LNCAP (cell line): ENCODE results near the gene HBA2.

ENCODE experiments used
- TF ChIP-seq, protein P1 (sequence below): fragments of 450-650 bp; IDR thresholded peaks from 2 replicates; pipeline ENCODE4 v1.5.1; 2017; ENCODE audit warnings: mild to moderate bottlenecking

Gene HBA2

DNA sequence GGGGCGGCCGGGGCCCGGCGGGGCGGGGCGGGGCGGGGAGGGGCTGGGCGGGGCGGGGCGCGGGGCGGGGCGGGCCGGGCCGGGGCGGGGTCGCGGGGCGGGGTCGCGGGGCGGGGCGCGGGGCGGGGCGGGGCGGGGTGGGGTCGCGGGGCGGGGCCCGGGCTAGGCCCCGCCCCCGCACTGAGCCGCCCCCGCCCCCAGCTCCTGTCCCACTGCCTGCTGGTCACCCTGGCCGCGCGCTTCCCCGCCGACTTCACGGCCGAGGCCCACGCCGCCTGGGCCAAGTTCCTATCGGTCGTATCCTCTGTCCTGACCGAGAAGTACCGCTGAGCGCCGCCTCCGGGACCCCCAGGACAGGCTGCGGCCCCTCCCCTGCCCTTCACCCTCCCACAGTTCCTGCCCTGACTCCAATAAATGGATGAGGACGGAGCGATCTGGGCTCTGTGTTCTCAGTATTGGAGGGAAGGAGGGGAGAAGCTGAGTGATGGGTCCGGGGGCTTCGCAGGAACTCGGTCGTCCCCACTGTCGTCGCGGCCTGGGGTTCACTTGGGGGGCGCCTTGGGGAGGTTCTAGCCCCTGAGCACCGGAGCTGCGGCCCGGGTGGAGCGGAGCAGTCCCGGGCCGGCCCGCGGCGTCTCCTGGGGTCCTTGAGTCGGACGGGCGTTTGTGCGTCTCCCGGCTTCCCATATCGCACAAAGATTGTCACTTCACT lies 7.7 kb upstream of the HBA2 start:
- TF ChIP-seq, protein P1, sequence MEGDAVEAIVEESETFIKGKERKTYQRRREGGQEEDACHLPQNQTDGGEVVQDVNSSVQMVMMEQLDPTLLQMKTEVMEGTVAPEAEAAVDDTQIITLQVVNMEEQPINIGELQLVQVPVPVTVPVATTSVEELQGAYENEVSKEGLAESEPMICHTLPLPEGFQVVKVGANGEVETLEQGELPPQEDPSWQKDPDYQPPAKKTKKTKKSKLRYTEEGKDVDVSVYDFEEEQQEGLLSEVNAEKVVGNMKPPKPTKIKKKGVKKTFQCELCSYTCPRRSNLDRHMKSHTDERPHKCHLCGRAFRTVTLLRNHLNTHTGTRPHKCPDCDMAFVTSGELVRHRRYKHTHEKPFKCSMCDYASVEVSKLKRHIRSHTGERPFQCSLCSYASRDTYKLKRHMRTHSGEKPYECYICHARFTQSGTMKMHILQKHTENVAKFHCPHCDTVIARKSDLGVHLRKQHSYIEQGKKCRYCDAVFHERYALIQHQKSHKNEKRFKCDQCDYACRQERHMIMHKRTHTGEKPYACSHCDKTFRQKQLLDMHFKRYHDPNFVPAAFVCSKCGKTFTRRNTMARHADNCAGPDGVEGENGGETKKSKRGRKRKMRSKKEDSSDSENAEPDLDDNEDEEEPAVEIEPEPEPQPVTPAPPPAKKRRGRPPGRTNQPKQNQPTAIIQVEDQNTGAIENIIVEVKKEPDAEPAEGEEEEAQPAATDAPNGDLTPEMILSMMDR: no peak

DNA sequence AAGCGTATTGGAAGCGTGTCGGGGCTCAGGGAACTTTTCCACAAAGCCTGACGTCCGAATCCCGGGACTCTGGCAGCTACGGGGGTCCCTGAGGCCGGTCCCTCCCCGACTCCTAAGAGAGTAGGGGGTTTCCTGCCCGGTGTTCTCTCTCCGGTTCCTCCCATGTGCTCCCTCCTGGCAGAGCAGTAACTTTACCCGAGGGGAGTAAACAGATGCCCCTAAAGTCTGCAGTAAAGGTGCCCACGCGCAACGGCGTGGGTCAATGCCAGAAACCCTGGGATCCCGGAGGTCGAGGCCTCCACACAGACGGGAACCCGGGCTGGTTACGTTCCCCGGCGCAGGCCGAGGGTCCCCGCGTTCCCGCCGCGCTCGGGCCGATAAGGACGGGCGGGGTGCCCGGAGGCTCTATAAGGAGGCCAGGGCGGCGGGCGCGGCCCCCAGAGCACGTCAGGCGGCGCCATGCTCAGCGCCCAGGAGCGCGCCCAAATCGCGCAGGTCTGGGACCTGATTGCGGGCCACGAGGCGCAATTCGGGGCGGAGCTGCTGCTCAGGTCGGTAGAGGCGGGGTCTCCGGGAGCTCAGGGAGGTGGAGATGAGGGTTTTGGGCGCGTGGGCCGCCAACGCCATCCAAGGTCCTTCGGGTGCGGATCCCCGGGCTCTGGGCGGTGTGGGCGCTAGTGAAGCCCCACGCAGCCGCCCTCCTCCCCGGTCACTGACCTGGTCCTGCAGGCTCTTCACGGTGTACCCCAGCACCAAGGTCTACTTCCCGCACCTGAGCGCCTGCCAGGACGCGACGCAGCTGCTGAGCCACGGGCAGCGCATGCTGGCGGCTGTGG lies 6.9 kb upstream of the HBA2 start, which contains the start of gene HBM:
Gene HBM (plus strand): TSS at position 440 of the 836 bp plus-strand sequence. CDS start 20 bp downstream, at position 460.
- TF ChIP-seq, protein P1: no peak

DNA sequence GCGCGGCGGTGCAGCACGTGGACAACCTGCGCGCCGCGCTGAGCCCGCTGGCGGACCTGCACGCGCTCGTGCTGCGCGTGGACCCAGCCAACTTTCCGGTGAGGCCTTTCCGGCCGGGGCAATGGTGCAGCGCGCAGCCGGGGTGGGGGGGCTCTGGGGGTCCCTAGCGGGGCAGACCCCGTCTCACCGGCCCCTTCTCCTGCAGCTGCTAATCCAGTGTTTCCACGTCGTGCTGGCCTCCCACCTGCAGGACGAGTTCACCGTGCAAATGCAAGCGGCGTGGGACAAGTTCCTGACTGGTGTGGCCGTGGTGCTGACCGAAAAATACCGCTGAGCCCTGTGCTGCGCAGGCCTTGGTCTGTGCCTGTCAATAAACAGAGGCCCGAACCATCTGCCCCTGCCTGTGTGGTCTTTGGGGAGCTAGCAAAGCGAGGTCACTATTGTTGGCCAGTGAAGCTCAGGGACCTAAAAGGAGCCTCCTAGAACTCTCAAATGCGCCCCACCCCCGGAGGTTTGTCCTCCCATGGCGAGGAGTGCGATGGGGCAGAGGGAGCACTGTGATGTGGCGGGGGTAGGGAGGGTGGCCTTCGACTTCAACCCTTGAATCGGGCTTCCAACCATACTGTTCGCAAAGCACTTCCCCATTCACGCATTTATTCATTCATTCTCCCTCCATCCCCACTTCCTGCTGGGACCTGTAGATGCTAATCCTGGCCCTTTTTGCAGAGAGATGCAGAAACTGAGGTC lies 6.1 kb upstream of the HBA2 start:
- TF ChIP-seq, protein P1: no peak

DNA sequence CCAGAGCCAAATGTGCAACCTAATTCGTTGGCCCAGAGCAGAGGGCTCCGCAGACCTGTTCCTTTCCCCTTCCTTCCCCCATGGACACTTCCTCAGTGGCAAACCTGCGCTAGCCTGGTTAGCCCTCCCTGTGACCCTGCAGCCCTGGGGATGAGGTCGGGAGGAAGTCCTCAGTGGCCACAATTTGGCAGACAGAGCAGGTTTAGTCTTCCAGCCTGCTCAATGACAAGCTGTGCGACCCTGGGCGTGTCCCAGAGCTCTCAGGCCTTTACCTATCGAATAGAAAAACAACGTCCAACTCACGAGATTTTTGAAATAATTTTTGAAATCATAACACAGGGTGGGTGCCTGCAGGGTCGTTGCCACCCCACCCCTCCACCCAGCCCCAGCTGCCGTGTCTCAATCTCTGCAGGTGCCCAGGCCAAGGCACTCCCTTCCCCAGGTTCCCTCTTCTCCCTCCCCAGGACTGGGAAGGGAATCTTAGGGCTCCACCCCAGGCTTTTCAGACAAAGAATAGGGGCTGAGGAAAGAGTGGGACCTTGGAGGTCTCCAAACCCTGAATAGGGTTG lies 5.5 kb upstream of the HBA2 start:
- TF ChIP-seq, protein P1: no peak

DNA sequence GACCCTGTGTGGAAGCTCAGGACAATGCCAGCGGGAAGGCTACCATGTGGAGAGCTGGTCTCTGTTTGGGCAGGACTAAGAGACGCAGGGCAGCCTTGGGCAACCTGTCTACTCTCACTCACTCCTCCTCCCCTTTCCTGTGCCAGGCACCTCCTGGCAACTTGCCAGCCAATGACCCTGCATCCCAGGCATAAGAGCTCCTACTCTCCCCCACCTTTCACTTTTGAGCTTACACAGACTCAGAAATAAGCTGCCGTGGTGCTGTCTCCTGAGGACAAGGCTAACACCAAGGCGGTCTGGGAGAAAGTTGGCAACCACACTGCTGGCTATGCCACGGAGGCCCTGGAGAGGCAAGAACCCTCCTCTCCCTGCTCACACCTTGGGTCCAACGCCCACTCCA lies 4.3 kb upstream of the HBA2 start:
- TF ChIP-seq, protein P1: no peak

DNA sequence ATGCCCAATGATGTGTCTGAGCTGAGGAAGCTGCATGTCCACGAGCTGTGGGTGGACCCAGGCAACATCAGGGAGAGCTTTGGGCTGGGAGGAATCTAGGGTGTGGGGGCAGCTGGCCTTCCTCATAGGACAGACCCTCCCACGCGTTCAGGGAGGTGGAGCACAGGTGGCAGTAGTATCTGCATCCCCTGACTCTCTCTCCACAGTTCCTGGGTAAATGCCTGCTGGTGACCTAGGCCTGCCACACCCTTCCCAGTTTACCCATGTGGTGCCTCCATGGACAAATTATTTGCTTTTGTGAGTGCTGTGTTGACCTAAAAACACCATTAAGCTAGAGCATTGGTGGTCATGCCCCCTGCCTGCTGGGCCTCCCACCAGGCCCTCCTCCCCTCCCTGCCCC lies 3.7 kb upstream of the HBA2 start:
- TF ChIP-seq, protein P1: no peak

DNA sequence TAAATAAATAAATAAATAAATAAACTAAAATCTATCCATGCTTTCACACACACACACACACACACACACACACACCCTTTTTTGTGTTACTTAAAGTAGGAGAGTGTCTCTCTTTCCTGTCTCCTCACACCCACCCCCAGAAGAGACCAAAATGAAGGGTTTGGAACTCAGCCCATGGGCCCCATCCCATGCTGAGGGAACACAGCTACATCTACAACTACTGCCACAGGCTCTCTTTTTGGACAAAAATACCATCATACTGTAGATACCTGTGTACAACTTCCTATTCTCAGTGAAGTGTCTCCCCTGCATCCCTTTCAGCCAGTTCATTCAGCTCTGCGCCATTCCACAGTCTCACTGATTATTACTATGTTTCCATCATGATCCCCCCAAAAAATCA lies 1.9 kb upstream of the HBA2 start:
- TF ChIP-seq, protein P1: no peak
